ENCODE data around the gene GTPBP3. TPM values are rescaled to one million over a fixed set of nuclear protein-coding genes. Genes with fewer than 3 reads are reported as not detected.
"Not testable (repeated sequence)": the region's sequence is repeated elsewhere in the genome, so short reads cannot be mapped to it uniquely, and the experiment has no call there.

The GTPBP3 gene, protein sequence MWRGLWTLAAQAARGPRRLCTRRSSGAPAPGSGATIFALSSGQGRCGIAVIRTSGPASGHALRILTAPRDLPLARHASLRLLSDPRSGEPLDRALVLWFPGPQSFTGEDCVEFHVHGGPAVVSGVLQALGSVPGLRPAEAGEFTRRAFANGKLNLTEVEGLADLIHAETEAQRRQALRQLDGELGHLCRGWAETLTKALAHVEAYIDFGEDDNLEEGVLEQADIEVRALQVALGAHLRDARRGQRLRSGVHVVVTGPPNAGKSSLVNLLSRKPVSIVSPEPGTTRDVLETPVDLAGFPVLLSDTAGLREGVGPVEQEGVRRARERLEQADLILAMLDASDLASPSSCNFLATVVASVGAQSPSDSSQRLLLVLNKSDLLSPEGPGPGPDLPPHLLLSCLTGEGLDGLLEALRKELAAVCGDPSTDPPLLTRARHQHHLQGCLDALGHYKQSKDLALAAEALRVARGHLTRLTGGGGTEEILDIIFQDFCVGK
- 22.7 and 79.5 TPM in 2 replicates for total RNA-seq

DNA sequence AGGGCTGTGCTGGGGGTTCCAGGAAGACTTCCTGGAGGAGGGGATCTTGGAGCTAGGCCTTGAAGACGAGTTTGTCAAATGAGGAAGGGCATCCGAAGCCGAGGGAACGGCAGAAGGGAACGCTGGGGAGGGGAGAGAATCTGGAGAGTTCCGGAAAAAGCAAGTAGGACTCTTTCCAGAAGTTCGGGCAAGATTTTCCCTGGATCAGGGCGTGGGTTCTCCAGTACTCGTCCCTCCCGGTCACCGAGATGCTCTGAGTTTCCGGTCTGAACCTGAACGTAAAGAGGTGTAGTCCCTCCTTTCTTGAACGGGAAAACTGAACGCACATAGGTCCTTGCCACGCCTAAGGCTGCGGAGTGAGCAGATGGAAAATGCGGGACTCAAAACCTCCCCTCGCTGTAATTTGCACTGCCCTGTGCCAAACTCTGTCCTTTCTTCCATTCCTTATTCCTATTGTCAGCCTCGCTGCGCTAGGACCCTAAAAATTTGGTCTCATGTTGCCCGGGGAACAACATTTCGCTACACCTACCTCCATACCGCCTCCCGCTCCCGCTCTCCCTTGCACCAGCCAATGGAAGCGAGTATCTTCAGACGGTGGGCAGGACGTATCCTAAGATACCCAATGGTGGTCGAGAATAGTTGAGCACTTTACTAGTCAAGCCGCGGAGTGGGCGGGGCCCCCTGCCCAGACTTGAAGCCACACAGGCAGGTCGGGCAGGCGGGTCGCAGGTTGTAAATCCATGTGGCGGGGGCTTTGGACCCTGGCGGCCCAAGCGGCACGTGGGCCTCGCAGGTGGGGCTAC, at the start of gene GTPBP3:
TSS of gene GTPBP3 (plus strand) at position 682 of the 803 bp plus-strand sequence. CDS start at position 741, 59 bp downstream.
- DNase-seq (ENCODE audit: low read depth): peak; percentile 91
- H3K4me3 ChIP-seq (ENCODE audit: low read depth, low read length): peak within 1 kb of the TSS; percentile 98
- TF ChIP-seq, protein P1, sequence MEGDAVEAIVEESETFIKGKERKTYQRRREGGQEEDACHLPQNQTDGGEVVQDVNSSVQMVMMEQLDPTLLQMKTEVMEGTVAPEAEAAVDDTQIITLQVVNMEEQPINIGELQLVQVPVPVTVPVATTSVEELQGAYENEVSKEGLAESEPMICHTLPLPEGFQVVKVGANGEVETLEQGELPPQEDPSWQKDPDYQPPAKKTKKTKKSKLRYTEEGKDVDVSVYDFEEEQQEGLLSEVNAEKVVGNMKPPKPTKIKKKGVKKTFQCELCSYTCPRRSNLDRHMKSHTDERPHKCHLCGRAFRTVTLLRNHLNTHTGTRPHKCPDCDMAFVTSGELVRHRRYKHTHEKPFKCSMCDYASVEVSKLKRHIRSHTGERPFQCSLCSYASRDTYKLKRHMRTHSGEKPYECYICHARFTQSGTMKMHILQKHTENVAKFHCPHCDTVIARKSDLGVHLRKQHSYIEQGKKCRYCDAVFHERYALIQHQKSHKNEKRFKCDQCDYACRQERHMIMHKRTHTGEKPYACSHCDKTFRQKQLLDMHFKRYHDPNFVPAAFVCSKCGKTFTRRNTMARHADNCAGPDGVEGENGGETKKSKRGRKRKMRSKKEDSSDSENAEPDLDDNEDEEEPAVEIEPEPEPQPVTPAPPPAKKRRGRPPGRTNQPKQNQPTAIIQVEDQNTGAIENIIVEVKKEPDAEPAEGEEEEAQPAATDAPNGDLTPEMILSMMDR (conservative IDR thresholded peaks at IDR 0.05; ENCODE audit: low read depth, low read length): no peak

DNA sequence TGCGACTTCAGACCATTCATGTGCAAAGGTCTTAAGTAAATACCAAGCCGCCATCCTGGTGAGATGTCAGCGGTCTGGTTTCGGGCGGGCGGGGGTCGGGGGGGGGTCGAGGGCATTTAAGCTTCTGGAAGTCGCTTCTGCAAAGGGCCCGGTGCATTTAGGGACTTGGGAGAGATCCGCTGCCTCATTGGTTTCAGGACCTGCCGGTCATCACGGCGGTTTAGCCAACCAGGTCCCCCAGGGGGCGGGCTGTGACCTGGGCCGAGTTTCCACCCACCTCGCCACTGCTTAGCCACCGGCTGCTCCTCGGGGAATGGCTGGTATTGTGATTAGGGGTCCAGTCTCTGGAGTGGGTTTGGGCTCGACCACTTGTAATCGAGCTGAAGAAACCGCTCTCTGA, 47.9 kb upstream of the GTPBP3 start:
- DNase-seq (ENCODE audit: low read depth): no peak
- H3K4me3 ChIP-seq (ENCODE audit: low read depth, low read length): peak overlapping the region; percentile 21
- TF ChIP-seq, protein P1 (conservative IDR thresholded peaks at IDR 0.05; ENCODE audit: low read depth, low read length): no peak

DNA sequence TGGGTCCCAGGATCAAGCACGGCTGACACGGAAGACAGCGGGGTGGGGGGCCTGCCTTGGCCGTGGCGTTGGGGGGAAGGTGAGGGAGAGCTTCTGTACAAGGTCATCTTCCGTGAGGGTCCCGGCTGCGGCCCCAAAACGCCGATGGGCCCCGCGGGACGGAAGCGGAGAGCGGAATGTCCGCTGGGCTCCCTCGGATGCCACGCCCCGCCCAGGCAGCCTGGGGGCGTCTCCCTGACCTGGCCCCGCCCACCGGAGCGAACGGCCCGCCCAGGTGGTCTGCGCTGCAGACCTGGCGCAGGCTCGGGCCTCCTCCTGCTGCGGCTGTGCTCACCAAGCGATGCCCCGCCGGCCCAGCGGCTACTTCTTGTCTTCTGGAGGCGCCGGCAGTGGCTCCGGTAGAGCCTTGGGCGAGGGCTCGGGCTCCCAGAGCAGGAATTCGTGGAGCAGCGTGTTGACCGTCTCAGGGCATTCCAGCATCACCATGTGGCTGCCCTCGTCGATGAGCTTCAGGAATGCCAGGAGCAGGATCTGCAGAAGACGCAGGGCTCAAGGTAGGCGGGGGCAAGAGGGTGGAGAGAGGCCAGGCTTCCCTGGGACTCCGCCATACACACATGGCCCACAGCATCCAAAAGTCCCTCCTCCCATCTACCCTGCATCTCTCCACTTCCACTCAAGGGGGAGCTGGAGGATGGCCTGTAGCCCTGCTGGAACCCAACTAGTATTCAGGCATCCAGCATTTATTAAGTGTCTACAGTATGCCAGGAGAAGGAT, 44.9 kb upstream of the GTPBP3 start:
- DNase-seq (ENCODE audit: low read depth): no peak
- TF ChIP-seq, protein P1 (conservative IDR thresholded peaks at IDR 0.05; ENCODE audit: low read depth, low read length): peak; percentile 62
- peak overlapping the region; percentile 41 for H3K4me3 ChIP-seq (ENCODE audit: low read depth, low read length)

DNA sequence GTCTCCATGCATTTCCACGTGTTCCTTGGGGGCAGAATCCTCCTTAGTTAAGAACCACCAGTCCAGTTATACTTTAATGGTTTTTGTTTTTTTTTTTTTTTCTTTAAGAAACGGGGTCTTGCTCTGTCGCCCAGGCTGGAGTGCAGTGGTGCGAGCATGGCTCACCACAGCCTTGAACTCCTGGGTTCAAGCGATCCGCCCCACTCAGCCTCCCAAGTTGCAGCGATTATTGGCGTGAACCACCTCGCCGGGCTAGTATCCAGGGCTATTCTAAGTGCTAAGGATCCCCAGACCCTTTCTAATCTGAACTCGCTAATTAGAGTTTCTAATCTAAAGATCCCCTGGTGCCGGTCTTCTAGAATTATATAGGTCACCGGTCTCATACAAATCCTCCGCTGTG, 43.7 kb upstream of the GTPBP3 start:
- DNase-seq (ENCODE audit: low read depth): no peak
- no peak overlapping the region for H3K4me3 ChIP-seq (ENCODE audit: low read depth, low read length)
- TF ChIP-seq, protein P1 (conservative IDR thresholded peaks at IDR 0.05; ENCODE audit: low read depth, low read length): no peak

DNA sequence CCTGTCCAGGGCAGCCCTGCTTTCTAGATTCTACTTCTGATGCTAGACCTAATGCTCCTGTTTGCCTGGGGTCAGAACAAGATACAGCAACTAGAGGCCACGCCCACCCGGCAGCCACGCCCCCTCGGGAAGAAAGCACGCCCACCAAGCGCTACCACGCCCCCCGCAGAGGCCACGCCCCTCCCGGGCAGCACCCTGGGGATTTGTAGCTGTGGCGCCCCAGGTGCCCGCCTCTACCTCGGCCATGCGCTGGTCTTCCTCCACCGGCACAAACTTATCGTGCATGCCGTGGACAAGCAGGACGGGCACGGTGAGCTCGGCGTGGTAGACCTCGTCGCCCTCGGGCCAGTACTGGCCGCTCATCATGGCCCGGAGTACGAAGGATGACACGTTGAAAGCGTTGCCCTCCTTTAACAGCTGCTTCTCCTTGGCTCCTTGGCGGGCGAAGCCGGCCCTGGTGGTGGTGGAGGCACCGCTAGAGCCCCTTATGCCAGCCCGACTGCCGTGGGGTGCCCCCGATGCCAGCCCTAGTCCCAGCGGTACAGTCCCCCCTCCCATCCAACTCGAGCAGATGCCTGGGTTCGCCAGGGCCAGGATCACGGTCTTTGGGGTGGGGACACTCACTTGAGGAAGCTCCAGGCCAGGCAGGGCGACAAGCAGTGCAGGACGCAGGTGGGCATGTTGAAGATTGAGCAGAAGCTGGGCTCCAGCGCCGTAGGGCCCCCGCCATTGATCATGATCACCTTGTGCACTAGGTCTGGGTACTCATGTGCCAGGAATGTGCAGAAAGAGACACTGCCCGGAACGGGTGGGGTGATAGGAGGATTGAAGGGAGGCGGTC, 43.1 kb upstream of the GTPBP3 start:
- DNase-seq (ENCODE audit: low read depth): no peak
- TF ChIP-seq, protein P1 (conservative IDR thresholded peaks at IDR 0.05; ENCODE audit: low read depth, low read length): no peak
- no peak overlapping the region for H3K4me3 ChIP-seq (ENCODE audit: low read depth, low read length)

DNA sequence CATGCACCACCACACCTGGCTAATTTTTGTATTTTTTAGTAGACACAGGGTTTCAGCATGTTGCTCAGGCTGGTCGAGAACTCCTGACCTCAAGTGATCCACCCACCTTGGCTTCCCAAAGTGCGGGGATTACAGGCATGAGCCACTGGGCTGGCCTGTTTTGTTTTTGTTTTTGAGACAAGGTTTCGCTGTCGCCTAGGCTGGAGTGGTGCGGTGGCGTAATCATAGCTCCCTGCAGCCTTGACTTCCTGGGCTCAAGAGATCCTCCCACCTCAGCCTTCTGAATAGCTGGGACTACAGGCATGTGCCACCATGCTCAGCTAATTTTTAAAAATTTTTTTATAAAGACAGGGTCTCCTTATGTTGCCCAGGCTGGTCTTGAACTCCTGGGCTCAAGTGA, 41.8 kb upstream of the GTPBP3 start:
- not testable (repeated sequence) for DNase-seq (ENCODE audit: low read depth); H3K4me3 ChIP-seq (ENCODE audit: low read depth, low read length)
